HG03039 (cell line): ENCODE measurements around the gene UNG.

Experiments used
- ATAC-seq: cut with Tn5 transposase; IDR thresholded peaks from one replicate; pipeline ENCODE4 v1.9.1; 2021; ENCODE audit warnings: mild to moderate bottlenecking, moderate library complexity; ENCODE audit not compliant: unreplicated experiment

UNG gene

DNA sequence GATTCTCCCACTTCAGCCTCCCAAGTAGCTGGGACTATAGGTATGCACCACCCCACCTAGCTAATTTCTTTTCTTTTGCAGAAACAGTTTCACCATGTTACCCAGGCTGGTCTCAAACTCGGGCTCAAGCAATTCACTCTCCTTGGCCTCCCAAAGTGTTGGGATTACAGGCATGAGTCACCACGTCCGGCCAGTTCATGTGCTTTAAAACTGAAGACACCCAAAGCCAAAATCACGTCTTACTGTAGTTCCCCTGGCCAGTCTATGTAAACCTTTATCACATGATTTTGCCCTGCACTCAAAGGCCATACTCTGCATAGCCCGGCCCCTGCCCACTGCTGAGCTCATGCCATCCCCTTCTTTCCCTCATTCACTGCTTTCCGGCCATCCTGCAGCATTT lies 8.6 kb upstream of the UNG start:
- no peak for ATAC-seq

DNA sequence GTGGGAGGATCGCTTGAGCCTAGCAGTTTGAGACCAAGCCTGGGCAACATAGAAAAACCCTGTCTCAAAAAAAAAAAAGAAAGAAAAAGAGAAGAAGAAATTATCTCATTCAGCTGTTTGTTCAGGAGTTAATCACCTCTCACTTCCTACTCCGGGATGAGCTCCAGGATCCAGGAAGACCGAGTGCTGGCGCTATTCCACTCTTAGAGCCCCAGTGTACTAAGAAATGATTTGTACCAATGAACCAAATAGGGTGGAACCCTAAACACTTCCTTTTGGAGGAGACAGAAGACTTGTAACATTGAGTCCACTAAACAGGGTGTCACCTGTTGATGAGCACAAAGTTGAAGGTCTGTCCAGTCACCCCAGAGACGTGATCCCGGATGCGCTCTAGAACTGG lies 7.7 kb upstream of the UNG start:
- no peak for ATAC-seq

DNA sequence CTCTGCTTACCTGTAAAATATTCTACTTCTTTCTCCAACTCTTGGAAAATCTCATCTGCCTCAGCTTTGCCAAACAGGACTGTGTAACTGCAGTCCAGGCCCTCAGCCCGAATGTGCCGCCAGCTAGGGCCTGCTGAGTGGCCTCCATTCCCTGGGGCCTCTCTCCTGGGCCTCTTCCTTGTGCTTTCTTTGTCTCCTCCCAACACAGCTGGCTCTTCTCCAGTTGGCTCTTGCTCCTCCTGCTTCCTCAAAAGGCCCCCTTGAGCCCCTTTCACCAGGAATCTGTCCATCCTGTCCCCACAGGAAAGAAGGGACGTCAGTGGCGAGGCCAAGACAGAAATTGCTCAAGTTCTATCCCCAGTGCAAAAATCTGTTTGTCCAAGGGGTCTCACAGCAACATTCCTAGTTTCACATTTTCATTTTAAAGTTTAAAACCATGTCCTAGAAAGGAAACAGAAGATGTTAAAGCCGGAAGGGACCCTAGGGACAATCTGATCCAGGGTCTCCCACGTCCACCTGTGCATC lies 4.8 kb upstream of the UNG start:
- no peak for ATAC-seq

DNA sequence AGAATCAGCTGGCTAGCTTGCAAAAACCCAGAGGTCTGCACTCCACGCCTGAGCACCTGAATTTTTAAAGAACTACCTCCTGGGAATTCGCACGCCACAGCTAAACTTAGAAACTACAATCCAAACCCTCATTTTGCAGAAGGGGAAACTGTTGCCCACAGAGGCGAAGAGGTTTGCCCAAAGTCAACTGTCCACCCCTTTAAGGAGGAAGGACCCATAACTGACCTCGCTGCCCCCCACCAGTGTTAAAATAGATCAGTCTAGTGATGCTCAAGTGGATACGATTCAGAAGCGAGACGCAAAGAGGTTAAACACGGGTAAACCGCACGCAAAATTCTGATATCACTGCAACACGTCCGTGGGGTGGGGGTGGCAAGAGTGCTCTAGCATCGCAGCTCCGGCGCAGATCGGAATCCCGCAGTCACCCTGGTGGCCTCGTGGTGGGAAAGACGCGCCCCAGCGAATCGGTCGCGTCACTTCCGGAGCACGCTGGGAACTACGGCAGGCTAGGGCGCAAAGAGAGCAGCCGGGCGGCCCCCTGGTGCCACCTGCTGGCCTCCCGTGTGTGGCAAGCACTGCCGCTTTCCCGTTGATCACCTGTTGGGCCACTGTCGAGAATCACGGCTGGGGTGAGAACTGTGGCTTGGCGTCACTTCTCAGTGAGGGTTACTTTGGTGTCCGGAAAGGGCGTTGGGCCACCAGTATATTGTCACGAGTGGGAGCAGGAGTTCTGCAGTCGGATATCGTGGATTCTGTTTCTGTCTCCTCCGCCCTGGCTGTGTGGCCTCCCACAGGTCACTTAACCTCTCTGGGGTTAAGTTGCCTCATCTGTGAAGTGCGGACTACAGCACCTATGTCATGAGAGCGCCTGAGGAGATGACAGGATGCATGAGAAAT lies 4.1 kb upstream of the UNG start, which contains the start of gene ALKBH2:
TSS of gene ALKBH2 (minus strand) at position 451 of the 897 bp plus-strand sequence. CDS start 686 bp downstream, outside the sequence.
- ATAC-seq, result peak; percentile 48

DNA sequence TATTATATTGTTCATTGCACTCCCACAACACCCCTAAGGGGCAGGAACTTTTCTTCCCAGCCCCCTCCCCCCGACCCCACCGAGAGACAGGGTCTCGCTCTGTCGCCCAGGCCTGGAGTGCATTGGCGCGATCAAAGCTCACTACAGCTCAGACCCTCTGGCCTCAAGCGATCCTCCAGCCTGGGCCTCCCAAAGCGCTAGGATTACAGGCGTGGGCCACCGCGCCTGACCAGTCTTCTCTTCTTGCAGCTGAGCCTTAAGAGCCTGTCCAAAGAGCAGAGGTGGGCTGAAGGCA lies 310 bp upstream of the UNG start:
- no peak for ATAC-seq

DNA sequence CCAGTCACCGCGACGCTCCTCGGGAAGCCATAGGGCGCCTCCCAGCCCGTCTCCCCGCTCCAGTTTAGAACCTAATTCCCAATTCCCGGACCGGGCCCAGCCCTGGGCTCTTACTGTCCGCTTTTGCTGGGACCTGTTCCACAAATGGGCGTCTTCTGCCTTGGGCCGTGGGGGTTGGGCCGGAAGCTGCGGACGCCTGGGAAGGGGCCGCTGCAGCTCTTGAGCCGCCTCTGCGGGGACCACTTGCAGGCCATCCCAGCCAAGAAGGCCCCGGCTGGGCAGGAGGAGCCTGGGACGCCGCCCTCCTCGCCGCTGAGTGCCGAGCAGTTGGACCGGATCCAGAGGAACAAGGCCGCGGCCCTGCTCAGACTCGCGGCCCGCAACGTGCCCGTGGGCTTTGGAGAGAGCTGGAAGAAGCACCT lies 797 bp downstream of the UNG start:
- ATAC-seq, result peak; percentile 20

DNA sequence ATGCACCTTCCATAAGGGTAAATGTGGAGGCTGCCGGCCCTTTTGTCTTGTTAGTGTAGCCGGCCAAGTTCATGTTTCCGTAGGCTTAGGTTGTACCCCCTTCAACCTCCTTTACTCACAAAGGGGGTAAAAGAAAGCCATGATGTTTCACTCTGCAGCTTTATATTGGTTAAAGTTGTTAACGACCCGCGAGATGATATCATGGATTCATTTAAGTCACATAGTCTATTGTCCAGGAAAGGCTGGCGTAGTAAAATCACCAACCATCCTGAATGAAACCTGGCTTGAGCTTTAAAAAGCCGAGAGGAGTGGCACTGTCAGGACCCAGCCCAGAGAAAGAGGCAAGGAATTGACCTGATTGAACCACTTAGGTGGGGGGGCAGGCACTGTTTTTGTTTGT lies 1.3 kb downstream of the UNG start:
- no peak for ATAC-seq

DNA sequence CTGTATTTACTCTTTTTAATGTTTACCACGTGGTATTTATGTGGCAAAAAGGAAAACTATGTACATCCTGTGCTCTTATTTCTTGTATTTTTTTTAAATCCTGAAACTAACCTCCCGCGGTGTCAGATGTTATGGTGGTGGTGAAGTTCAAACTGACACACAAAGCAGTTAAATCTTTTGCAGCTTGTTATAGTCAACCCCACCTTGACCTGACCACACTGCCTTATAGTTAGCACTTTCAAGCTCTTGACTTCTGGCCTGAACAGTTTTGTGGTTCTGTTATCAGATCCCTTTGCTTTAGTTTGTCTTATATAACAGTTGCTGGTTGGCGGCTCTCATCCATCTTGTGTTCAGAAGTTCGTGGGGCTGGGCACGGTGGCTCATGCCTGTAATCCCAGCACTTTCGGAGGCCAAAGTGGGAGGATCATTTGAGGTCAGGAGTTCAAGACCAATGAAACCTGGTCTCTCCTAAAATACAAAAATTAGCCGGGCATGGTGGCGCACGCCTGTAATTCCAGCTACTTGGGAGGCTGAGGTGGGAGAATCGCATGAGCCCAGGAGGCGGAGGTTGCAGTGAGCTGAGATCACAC lies 2.1 kb downstream of the UNG start:
- no peak for ATAC-seq

DNA sequence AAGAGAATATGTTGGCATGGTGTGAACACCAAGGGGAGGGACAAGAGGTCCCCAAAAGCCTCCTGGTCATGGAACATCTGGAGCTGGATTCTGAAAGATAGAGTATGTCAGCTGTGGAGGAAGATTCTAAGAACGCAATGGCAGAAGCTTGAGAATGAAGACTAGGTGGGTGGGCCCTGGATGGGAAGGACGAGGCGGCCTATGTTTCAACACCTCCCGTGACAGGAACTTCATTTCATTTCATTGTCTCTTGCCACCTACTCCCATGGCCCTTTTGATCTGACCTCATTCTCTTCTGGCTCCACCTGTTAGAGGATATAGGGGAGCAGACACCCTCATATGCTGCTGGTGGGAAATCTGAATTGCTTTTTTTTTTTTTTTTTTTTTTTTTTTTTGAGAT lies 3.3 kb downstream of the UNG start:
- ATAC-seq, result no peak

DNA sequence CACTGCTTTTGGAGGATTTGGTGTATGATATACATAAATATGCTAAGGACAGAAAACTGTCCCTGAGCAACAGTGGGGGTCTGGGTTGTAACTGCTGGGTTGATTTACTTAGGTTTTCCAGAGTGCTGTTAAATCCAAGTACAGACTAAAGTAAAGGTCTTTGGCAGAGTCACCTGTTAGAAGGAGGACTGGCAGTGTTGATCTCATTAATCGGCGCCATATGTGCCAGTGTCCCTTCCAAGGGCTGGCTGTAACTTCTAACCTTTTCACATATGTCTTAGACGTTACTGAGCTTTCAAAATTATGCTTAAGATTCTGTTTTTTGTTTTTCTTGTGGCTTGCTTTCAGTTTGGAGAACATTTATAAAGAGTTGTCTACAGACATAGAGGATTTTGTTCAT lies 5.1 kb downstream of the UNG start:
- no peak for ATAC-seq

DNA sequence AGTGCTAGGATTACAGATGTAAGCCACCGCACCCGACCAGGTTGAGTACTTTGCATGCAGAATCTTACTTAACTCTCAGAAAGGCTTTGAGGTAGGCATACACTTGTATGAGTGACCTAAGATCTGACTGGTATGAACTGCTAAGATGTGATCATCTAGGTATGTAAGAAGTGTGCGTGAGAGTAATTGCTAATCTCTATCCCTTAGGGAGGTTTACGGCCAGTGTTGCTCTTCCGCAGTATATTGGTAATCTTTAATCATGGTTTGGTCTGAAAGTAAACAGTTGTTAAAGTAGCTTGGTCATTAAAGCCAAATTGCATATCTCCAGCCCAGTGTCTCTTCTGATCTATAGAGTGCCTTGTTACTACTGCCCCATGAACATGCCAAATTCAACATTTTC lies 7.8 kb downstream of the UNG start:
- no peak for ATAC-seq

DNA sequence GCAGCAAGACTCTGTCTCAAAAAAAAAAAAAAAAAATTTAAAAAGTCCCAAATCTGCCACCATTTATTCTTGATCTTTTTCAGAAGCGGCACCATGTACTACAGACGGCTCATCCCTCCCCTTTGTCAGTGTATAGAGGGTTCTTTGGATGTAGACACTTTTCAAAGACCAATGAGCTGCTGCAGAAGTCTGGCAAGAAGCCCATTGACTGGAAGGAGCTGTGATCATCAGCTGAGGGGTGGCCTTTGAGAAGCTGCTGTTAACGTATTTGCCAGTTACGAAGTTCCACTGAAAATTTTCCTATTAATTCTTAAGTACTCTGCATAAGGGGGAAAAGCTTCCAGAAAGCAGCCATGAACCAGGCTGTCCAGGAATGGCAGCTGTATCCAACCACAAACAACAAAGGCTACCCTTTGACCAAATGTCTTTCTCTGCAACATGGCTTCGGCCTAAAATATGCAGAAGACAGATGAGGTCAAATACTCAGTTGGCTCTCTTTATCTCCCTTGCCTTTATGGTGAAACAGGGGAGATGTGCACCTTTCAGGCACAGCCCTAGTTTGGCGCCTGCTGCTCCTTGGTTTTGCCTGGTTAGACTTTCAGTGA lies 12.5 kb downstream of the UNG start:
- ATAC-seq, result no peak

DNA sequence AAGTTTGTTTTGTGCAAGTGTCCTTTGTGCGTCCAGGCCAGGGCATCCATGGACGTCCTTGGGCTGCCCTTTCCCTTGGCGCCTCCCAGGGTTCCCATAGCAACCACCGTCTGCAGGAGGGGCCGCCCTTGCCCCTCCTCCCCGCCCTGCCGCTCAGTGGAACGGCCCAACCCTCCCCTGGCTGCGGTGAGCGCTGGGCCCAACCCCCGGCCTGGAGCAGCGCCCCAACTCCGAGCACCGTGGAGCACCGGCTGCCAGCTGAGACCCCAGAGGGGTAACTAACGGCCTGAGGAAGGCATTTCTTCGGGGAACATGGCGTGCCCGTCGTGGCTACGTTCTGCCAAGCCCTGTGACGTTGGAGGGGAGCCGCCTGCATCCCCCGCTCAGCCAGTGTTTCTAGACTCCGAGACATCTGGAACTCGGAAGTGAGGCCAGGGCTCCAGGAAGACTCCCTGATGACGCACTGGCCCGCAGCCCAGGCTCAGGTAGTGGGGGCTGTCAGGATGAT lies 13.6 kb downstream of the UNG start:
- ATAC-seq, result no peak

DNA sequence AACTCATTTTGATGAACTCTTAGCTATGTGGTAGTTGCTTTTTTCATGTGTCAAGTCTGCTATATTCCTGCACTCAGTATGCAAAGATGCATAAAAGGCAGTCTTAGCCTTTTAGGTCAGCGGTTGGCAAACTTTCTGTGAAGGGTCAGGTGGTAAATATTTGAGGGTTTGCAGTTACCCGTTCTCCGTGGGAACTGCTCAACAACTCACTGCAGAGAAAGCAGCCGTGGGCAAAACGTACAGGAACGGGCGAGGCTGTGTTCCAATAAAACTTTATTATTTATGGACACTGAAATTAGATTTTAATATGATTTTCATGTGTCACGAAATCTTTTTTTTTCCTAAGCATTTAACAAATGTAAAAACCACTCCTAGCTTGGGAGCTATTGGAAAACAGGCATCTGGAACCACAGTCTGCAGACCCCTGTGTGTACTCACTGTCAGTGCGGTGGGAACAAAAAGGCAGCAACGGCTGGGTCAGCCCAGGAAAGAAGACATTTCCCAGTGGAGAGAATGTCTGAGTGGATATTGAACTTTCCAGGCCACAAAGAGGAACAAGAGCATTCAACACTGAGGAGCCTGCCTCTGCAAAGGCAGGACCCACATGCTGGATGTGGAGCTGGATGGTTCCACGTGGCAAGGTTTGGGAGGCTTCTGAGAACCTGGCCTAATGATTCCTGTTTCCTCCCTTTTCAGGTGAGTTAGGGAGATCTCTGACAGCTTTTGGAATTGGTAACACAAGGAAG lies 15.5 kb downstream of the UNG start:
- ATAC-seq, result no peak

DNA sequence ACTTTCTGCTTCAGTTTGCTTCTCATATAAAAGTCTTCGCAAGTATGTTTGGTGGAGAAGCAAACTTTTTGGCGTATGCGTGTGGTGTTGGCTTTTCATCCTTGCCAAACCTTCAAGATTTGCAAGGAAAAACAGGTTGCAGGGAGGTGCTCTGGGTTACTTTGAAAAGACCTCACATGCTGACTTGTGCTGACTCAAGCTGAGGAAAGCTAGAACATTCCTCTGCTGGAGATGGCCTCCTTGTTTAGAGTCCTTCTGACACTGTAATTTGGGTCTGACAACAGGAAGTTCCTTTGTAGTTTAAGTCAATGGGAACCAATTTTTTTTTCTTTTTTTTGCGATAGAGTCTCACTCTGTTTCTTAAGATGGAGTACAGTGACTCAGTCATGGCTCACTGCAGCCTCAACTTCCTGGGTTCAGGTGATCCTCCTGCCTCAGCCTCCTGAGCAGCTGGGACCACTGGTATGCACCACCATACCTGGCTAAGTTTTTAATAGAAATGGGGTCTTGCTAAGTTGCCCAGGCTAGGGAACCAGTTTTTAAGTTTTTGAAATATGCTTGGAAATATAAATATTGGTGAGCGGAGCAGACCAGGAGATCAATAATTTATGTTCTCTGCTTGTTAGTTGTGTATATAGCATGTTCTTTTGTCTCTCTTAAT lies 16.4 kb downstream of the UNG start:
- ATAC-seq, result no peak

DNA sequence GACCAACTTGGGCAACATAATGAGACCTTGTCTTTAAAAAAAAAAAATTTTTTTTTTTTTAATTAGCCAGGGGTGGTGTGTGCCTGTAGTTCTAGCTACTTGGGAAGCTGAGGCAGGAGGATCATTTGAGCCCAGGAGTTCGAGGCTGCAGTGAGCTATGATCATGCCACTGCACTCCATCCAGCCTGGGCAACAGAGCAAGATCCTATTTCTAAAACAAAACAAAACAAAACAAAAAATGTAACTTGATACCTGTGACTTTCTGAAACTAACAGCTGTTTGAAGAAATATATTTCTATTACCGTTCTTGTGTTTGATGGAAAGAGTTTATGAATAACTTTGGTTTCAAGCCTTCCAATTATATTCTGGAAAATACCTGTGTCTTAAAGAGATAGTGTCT lies 17.2 kb downstream of the UNG start:
- no peak for ATAC-seq

DNA sequence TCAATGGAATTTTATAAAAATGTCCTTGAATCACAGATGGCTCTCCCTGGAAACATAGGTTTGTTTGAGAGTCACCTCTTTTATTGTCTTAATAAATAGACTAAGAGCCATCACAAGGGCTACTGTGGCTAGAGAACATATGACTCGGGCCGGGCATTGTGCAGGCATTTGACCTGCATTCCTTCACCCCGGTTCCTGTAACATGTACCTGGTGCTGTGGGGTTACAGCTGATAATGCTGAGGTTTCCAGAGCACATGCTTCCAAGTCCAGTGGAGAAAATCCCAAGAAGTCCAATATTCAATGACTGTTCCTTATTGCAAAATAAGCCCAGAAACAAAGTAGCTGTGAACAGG lies 18.0 kb downstream of the UNG start:
- ATAC-seq, result no peak

DNA sequence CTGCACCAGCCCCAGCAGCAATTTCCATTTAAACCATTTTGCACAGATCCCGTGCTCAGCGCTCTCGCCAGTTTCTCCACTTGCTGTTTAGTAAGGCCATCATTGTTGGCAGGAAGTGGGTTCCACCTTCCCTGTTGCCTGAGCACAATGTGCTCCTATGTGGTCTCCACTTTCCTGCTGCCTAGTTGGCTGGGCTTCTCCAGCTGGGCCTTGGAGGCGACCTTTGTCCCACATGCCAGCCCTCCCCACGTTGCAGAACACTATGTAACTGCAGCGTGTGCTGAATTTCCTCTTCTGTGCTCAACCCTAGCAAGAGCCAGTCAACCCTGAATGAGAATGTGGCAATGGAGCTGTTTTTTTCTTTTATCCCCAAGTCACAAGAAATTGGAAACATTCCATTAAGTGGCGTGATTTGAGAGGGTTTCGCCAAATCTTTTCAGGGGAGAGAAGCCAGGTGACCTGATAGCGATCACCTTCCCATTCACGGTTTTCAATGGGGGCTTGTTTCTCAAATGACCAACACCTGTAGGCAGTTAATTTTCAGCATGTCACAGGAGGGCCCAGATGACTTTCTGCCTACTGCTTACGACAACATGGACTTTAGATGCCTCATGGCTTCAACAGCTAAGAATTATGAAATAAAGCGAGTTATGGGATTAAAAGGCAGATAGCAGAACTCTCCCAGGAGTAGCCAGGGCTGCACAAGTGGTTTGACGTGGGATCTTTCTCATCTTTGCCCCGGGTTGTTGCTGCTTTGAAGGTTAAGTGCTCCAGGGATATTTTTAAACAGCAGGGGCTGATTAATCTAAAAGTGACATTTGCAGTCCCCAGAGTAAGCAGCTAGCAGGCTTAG lies 18.6 kb downstream of the UNG start, which contains the start of gene ACACB:
TSS of gene ACACB (plus strand) at position 830 of the 853 bp plus-strand sequence. CDS start 22,819 bp downstream, outside the sequence.
- ATAC-seq, result no peak

DNA sequence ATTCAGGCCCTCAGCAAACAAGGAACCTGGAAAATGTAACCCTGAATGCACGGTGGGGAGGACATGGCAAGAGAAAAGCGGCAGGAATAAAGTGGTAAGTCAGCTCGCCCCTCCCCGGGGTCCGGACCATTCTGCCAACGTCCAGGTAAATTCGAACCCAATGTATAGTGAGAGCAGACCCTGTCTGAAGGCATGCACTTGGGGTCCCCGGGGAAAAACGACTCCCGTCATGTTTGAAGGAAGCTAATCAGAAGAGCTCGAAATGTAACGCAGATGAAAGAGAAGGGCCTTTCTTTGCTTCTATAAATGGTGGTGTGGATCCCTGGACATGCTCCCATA lies 19.2 kb downstream of the UNG start:
- ATAC-seq, result no peak

DNA sequence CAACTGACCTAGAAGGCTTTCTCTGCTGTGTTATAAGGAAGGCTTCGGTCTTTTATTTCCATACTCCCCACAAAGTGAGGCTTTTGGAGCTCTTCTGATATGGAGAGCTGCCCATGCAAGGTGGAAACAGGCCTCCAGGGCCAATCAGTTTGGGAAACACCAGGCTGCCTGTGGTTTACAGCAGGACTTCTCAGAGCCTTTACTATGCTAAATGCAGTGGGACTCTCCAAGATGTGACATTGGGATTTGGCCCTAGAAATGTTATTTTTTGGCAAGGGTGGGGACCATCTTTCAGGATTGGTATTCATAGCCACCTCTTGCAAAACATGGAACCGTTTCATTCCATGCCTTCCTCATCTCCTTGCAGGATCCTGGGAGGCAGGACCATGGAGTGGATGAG lies 22.7 kb downstream of the UNG start:
- no peak for ATAC-seq
